Left colon (tissue), 2 donors: Measurements from ENCODE around the gene GRAMD1C. TPM values are rescaled to one million over a fixed set of nuclear protein-coding genes. Genes with fewer than 3 reads are reported as not detected.

ENCODE experiments used
- ATAC-seq: fragments of 200-7000 bp; cut with Tn5 transposase; one replicate; pipeline ENCODE4 v1.9.1; 2020; ENCODE audit warnings: mild to moderate bottlenecking, moderate library complexity
- DNase-seq, 2 donors: peaks; one replicate each; pipeline ENCODE4 v3.0.0-alpha.2; 2020
- intact Hi-C, 2 donors: fragments of 100-400 bp; cut with DNase I in 1 of 2; cut with micrococcal nuclease in 1 of 2; formaldehyde crosslinking; loops; one replicate each; pipeline versions ENCODE4 v1.11.2 to v1.14.0; 2022; cut with DNase I, micrococcal nuclease
- total RNA-seq, 2 donors: library from RNA; stranded (reverse); fragmentation: NEBNext Ultra II Directional; extraction: Animal tissue kit (Norgen Biotek cat#: 25700); gene quantifications; one replicate each; pipeline ENCODE4 v1.2.1, GENCODE V29; 2021
- donor health status: DM: no; HTN: no; CAD: no.
- donor health status: DM: yes; HTN: yes; CAD: no.

GRAMD1C gene
- total RNA-seq, 2 donors from 2014 or later = 8.2 to 16.1 TPM

GRCh38 chr3:113912552-113913236 is 74.1 kb downstream of the GRAMD1C start:
- peak; percentile 99 for ATAC-seq
- DNase-seq = peak in 1 of 2 donors; percentile 28
- intact Hi-C loops = no loop called here

- DNase-seq (no peak), ATAC-seq (no peak)
- intact Hi-C loops = no loop called here
Measured at GRCh38 chr3:113914646-113915045, 76.1 kb downstream of the GRAMD1C start.

- ATAC-seq (no peak), DNase-seq (no peak)
Measured at GRCh38 chr3:113927556-113927955, 89.0 kb downstream of the GRAMD1C start.

GRCh38 chr3:113946831-113947230 is 108.2 kb downstream of the GRAMD1C start:
- intact Hi-C loops = no loop called here
- ATAC-seq (no peak), DNase-seq (no peak)

More at GRCh38 chr3:113927556-113927955, 89.0 kb downstream of the GRAMD1C start:
- intact Hi-C loops = no loop called here

- peak; percentile 87 to 88 for DNase-seq
- peak; percentile 88 for ATAC-seq
- intact Hi-C loops = no loop called here
Measured at GRCh38 chr3:113947372-113948014, 108.9 kb downstream of the GRAMD1C start, which contains the start of gene ZDHHC23. TSS of gene ZDHHC23 (plus strand) at chr3:113948013. CDS start at chr3:113948803, 790 bp downstream.

GRCh38 chr3:113948015-113948917 is 109.7 kb downstream of the GRAMD1C start:
- ATAC-seq = peak; percentile 68
- intact Hi-C loops = no loop called here
- DNase-seq = peak; percentile 66 to 69

- ATAC-seq (no peak), DNase-seq (no peak)
- intact Hi-C loops = no loop called here
Measured at GRCh38 chr3:113952921-113953320, 114.3 kb downstream of the GRAMD1C start.

GRCh38 chr3:113953677-113954076 is 115.1 kb downstream of the GRAMD1C start:
- no peak for DNase-seq
- no peak for ATAC-seq
- intact Hi-C loops = no loop called here

GRCh38 chr3:113954091-113954685 is 115.6 kb downstream of the GRAMD1C start:
- ATAC-seq (no peak), DNase-seq (no peak)
- intact Hi-C loops = no loop called here

- no peak for DNase-seq
- intact Hi-C loops = no loop called here
- no peak for ATAC-seq
Measured at GRCh38 chr3:113963879-113964278, 125.3 kb downstream of the GRAMD1C start.

- DNase-seq = no peak
- intact Hi-C loops = no loop called here
- ATAC-seq = no peak
Measured at GRCh38 chr3:113966172-113966571, 127.6 kb downstream of the GRAMD1C start.

GRCh38 chr3:113968986-113969385 is 130.4 kb downstream of the GRAMD1C start:
- no peak for DNase-seq
- ATAC-seq = no peak
- intact Hi-C loops = no loop called here

GRCh38 chr3:113977822-113978221 is 139.2 kb downstream of the GRAMD1C start:
- DNase-seq = no peak
- no peak for ATAC-seq
- intact Hi-C loops = no loop called here

- no peak for ATAC-seq
- intact Hi-C loops = no loop called here
- no peak for DNase-seq
Measured at GRCh38 chr3:113979916-113980315, 141.3 kb downstream of the GRAMD1C start.

GRCh38 chr3:113981803-113982202 is 143.2 kb downstream of the GRAMD1C start:
- ATAC-seq = no peak
- intact Hi-C loops = no loop called here
- no peak for DNase-seq

GRCh38 chr3:113983544-113983943 is 145.0 kb downstream of the GRAMD1C start:
- intact Hi-C loops = no loop called here
- no peak for DNase-seq
- ATAC-seq = no peak

GRCh38 chr3:113985541-113985940 is 147.0 kb downstream of the GRAMD1C start:
- ATAC-seq (no peak), DNase-seq (no peak)
- intact Hi-C loops = no loop called here
